HG02970 (cell line): ENCODE results near the gene AP2A2.
"Not testable (repeated sequence)": the region's sequence is repeated elsewhere in the genome, so short reads cannot be mapped to it uniquely, and the experiment has no call there.

Experiments used
- ATAC-seq: cut with Tn5 transposase; IDR thresholded peaks from one replicate; pipeline ENCODE4 v1.9.1; 2021; ENCODE audit warnings: mild to moderate bottlenecking, moderate library complexity, moderate number of reproducible peaks; ENCODE audit not compliant: unreplicated experiment, low FRiP score

AP2A2 gene

DNA sequence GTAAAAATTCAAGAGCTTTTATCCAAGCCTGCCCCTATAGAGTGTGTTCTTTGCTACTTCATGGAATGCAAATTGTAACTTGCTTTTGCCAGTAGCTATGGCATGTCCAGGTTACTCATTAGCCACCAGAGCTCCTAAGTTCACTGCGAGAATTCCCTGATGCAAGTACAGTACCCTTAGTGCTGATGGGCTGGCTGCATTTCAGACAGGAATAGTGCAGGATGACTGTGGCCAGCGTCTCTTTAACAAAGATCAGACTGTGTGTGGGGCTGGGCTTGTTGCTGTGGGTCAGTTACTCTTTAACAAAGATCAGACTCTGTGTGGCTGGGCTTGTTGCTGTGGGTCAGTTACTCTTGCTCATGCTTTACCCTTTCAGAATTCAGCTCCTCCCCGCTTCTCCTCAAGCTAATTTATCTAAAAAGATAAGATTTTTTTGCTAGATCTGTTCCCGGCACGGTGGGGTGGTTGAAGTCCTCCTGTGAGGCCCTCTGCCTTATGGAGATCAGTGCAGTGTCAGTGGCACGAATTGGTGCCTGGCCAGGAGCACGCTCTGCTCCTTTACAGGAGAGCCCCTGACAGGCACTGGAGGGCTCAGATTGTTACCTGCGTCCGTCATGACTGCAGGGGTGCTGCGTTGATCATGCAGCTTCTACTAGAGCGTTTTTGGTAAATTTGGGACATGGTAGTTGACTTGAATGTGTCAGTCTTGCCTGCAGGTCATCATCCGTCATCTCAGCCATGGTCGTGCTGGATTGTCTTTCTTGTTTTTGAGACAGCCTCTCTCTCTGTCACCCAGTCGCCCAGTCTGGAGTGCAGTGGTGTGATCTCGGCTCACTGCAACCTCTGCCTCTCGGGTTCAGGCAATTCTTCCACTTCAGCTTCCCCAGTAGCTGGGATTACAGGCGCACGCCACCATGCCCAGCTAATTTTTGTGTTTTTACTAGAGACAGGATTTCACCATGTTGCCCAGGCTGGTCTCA is 27.0 kb downstream of the AP2A2 start:
- ATAC-seq: no peak

DNA sequence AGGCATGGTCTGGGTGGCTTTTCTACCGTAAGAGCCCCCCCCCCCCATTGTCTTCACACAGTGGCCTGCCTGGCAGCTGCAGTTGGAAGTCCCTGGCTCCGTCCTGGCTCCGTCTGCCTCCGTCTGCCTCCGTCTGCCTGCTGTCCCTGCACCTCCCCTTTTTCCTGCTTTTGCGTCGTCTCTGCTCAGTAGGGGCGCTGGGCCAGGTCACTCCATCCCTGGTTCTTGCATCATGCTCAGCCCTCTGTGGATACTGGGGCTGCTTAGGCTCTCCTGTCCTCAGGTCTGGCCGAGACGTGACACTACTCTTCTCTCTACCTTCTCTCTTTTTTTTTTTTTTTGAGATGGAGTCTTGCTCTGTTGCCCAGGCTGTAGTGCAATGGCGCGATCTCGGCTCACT is 27.8 kb downstream of the AP2A2 start:
- no peak for ATAC-seq

DNA sequence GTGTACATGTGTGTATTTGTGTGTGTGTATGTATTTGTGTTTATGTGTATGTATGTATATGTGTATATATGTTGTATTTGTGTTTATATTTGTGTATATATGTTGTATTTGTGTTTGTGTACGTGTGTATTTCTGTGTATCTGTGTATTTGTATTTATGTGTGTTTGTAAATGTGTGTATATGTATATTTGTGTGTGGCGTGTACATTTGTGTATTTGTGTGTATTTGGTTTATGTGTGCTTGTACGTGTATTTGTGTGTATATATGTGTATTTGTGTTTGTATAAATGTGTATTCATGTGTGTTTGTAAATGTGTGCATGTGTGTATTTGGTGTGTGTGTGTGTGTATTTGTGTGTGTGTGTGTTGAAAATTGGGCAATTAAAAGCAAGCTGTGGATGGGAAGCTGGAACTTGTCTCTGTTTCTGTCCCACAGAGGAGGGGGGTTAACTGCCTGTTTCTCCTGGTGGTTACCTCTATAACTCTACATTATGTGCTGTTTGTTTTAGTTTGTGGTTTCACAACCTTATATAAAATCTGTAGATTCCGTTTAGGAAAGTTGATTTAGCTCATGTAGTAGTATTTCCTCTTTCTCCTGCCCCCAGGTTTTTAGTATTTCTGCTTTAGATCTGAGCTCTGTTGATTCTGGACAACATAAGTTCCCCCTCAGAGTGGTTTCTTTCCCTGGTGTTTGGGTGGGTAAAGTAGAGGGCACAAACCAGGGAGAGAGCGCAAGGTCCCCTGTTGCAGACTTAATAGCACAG is 28.9 kb downstream of the AP2A2 start:
- no peak for ATAC-seq

DNA sequence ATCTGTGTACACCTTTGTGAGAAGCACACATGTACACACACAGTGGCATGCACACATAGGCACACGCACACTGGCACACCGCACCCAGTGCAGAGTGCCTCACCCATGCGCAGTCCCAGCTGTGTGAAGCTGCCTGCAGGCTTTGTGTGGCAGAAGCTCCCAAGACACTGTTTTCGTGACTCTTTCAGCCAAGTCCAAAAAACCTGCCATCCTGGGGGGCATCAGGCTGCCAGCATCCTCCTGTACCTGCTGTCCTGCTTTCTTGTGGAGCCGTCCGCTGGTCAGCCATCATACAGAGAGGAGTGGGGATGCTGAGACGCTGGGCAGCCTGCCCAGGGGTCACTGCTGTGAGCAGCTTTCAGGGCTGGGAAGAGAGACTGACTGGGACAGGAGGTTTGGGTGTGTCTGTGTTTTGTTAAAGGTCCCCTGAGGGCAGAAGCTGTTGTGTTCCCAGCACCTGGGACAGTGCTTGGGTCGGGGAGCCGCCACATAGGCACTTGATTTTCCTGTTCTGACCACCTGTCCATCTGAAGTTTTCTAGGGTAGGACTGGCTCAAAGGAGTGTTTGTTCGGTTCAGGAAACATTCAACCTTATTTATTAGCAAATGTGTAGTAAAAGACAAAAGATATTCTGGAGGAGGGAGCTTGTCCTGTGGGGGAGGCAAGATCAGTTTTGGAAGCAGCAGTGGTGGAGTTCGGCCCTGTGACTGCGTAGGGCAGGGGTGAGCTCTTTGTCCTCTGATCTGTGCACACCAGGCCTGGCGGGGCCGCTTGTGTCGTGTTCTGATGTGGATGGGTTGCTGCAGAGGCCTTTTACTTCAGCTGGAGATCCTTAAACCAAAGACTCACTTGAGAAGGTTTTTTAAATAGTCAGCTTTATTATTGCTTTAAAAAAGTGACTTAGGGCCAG is 29.7 kb downstream of the AP2A2 start:
- no peak for ATAC-seq

DNA sequence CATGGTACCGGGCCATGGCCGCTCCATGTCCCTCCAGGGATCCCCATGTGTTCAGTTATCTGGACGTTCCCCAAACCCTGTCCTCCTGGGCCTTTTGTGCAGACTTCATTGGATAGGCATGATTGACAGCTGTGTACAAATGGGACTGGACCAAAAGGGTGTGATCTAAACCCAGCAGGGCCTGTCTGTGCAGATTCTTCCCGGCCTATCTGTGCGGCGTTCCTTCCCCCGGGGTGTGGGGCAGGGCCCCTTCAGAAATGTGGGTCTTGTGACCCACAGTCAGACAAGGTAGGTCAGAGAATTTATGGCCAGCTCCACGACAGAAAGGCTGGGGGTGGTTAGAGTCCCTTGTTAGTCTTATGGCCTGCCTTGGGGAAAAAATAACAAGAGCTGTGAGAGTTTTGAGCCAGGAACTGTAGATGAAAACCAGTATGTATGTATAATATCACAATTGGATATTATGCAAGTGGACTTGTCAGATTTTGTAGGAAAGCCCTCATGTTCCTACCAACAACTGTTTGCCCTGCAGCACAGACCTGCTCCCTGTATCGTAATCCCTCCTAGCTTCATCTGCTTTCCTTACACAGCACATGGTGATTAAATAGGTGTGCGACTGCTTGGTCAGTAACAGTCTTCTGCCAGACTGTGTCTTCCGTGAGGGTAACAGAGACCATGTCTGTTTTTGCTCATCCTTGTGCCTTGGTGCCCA is 31.7 kb downstream of the AP2A2 start:
- ATAC-seq: no peak

DNA sequence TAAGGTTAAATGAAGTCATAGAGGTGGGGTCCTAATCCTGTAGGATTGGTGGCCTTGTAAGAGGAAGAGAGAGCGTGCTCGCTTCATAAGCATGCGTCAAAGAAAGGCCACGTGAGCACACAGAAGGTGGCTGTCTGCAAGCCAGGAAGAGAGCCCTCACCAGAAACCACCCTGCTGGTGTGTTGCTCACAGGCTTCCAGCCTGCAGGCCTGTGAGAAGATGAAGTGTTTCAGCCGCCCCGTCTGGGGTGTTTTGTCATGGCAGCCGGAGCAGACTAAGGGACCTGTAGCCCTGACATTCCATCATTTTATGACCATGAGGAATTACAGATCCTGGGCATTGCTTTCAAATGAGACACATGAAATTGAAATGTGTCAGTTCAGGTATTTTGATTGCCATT is 32.4 kb downstream of the AP2A2 start:
- ATAC-seq: no peak

DNA sequence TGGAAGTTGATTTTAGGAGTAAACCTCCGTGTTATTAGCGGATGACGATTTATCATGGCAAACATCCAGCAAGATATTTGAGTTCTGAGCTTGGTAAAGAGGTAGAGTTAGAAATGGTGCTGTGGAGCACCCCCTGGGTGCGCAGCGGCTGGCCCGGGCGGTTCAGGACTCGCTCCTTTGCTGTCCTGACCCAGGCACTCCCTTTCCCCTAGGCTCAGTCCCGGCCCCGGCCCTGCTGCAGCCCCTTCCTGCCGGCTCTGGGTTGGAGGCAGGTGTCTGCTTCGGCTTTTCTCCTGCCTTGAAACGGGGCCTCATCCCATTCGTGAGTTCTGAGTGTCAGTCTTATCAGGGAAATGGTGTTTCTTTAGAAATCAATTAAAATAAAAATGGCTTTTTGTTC is 33.4 kb downstream of the AP2A2 start:
- no peak for ATAC-seq

DNA sequence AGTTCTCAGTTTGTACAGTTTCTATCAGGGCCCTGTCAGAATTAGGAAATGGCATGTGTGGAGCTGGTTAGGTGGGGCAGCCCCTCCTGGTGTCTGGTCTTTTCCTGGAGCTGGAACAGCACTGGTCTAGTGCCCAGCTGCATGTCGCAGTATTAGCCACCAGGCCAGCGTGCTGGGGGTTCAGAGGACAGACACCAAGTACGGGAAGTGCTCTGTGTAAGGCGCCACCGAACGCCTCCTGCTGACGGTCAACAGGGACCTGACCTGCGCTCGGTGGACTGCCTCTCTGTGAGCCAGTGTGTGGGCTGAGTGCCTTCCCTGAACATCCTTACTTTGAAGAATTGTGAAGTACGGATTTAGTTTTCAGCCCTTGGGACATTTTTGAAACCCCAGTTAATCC is 33.9 kb downstream of the AP2A2 start:
- no peak for ATAC-seq

DNA sequence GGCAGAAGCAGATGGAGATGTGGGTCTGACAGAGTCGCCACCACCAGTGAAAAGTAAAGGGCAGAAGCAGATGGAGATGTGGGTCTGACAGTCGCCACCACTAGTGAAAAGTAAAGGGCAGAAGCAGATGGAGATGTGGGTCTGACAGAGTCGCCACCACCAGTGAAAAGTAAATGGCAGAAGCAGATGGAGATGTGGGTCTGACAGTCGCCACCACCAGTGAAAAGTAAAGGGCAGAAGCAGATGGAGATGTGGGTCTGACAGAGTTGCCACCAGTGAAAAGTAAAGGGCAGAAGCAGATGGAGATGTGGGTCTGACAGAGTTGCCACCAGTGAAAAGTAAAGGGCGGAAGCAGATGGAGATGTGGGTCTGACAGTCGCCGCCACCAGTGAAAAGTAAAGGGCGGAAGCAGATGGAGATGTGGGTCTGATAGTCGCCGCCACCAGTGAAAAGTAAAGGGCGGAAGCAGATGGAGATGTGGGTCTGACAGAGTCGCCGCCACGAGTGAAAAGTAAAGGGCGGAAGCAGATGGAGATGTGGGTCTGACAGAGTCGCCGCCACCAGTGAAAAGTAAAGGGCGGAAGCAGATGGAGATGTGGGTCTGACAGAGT is 35.7 kb downstream of the AP2A2 start:
- not testable (repeated sequence) for ATAC-seq

DNA sequence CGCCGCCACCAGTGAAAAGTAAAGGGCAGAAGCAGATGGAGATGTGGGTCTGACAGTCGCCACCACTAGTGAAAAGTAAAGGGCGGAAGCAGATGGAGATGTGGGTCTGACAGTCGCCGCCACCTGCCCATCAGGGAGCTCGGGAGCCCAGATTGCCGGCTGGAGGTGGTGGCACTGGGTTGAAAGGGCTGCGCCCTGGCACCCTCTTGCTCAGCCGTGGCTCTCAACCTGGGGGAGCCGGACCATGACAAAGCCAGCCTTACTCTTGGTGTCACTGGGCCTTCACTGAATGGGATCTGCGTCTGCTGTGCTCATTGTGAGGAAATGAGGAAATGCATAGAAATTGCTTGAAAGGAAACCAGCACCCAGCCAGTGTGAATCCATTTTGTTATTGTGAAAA is 36.3 kb downstream of the AP2A2 start:
- ATAC-seq: no peak

DNA sequence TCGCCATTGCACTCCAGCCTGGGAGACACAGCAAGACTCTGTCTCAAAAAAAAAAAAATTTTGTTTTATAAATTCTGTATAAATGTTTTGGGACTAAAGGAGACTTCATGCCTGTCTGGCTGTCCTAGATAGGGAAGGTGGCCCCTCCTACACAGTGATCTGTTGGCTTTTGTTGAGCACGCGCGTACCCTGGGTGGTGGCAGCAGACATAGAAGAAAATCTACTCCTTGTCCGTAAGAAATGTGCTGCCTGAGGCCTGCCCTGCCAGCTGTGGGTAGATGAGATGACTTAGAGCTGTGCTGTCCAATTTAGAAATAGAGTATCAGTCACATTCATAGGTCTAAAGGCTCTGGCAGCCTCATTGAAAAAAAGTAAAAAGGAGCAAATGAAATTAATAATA is 37.0 kb downstream of the AP2A2 start:
- no peak for ATAC-seq

DNA sequence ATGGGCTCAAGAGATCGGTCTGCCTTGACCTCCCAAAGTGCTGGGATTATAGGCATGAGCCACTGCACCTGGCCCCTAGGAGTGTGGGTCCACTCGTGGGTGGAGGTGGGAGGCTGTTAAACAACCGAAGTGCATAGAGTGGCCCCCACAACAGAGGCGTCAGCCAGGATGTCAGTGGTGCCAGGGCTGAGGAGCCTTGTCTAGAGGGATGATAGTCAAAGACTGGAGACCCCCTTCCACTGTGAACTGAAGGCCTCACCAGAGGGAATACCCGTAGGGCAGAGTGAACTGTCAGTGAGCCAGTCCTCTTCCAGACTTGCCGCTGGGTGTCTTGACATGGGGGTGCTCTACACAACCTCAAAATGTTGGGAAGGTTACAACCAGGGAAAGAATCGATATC is 38.2 kb downstream of the AP2A2 start:
- no peak for ATAC-seq

DNA sequence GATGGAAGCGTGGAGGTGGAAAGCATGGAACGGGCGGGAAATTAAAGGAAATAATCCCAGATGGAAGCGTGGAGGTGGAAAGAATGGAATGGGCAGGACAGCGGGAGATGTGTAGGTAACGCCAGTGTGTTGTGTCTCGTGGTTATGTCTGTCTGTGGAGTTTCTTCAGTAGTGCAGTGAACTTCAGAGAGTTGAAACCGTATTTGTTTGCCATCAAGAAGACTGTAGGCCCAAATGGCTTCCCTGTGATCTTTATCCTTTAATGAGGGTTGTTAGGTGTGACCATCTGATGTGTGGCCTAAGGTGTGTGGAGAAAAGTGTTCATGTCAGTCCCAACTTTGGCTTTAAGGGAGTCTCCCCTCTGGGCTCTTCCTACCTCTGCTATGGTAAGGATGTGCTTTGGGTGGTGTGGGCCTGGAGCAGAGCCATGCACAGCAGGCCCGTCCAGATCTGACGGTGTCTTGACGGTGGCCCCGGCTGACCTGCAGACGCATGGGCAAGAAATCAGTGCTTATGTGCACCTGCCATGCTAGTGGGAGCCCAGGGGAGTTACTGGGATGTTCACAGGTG is 39.6 kb downstream of the AP2A2 start:
- no peak for ATAC-seq

DNA sequence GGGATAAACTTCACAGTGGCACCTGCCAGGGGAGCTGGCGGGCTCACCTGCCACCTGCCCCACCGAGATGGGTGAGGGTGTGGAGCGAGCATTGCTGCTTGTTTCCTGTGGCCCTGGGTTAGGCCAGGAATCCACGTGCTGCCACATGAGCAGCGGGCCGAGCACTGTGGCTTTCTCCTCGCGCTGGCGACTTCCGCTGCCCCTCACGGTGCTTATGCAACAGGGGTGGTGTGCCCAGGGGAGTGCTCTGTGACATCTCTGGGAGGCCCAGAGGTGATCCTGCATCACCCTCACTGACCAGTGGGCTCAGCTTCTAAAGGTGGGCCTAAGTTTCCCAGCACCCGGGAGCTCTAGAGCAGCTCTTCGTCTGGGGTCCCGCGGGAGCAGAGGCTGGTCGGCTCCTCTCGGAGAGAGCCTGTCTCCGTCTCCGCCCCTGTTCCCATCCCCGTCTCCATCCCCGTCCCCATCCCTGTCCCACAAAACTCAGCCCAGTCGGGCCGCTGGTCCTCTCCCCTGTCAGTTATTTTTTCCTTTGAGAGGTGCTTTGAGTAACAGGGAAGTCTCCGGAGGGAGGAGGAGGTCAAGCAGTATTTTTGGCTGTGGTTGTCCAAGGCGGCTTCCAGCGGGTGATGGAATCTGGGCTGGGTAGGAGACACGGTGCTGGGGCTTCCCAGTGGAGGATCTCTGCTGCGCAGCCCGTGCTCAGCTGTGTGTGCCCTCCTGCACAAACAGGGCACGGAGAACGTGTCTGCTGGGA is 42.5 kb downstream of the AP2A2 start:
- no peak for ATAC-seq

DNA sequence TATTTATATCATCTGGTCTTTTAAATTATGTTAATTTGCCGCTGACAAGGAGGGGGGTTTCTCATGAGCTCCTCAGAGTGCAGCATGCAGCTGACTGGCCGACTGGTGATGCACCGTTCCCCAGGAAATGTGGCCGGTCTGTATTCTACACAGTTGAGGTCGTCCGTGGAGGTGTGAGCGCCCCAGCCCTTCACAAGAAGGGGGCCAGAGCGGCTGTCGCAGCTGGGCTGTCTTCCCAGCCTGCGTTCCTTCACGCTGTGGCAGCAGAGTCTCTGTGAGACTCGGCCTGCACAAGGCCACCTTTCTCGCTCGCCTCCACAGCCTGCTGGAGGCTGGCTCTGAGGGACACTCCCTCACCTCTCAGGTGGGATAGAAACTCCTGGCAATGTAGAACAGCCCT is 43.2 kb downstream of the AP2A2 start:
- no peak for ATAC-seq

DNA sequence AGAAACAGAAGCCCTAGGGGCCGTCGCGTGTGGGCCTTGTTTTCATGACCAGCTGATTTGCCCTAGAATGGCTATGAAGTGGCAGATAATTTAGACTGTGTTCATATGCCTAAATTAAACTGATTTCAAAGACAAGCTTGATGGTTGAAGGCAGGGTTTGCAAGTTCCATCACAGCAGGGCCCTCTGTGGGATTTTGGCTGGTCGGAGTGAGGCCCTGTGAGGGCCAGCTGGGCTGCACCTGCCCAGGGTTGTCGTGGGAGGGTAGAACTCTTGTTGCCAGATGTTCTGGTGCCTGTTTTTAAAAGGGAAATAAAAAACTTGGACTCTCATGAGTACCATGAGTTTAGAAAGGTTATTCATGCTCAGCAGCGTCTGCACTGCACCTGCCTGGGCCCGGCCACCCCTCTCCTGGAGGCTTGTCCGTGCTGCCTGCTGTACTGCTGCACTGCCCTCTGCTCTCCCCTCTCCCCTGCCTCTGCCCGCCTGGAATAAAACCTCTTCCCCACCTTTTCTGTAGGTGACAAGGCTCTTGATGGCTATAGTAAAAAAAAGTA is 44.1 kb downstream of the AP2A2 start:
- no peak for ATAC-seq

DNA sequence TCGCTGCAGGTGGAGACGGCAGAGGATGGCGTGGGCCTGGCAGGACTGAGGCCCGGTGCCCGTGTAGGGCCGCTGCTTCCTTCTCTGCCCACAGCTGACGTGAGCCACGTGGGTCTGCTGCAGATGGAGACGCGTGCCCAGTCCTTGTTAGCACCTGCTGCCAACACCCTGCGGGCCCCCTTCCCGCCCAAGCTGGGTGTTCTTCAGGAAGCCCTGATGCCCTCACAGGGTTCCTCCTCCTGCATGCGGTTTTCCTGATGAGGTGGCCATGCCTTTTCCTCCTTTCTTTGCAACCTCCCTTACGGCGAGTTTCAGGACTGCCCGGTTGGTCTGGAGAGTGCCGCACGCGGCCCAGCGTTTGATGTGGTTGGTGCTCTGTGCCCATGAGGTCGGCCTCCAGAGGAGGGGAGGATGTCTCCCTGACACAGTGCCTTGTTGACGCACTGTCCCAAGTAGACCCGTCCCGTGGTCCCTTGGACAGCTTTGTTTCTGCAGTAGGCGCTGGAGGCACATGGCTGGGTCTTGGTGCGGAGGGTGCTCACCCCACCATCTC is 44.7 kb downstream of the AP2A2 start:
- ATAC-seq: no peak

DNA sequence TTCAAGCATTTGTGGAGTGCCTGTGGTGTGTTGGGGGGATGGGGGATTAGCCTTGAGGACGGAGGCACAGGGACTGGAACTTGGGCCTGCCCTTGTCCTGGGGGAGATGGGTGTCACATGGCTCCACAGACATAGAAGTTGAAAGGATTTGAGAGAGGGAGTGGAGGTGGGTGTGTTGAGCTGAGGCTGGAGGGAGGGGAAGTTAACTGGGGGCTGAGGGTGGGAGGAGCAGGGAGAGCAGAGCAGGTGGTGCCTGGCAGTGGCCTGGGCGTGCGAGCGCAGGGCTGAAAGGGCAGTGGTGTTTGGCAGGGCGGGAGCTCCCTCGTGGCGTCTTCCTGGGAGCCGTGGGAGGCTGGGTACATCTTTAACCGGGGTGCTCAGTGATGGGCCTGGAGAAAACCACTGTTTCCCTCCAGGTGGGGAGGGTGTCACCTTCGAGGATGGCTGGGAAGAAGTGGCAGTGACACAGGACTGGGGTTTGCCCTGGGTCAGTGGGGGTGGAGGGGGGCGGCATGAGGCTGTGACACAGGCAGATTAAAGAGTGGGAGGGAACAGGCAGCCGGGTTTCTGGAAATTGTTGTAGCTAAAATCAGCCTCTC is 45.5 kb downstream of the AP2A2 start:
- ATAC-seq: no peak
